ENCODE results near the gene TAX1BP3. TPM values are rescaled to one million over a fixed set of nuclear protein-coding genes. Genes with fewer than 3 reads are reported as not detected.

Gene TAX1BP3
- total RNA-seq, 4 donors from 2014 or later, result 183 to 303 (median 249) TPM

- peak within 1 kb of the TSS; percentile 94 to 97 (median 96) for H3K4me3 ChIP-seq
- peaks cover 0 to 64% (median 17%) of the 10 kb centered on the region in 4 donors for H3K4me1 ChIP-seq
- WGBS, 2 donors, result 0 to 1% methylated on average over 15 to 54 of the region's 68 CpGs
- H3K36me3 ChIP-seq, result peaks cover 0 to 33% (median 0%) of the 10 kb centered on the region in 3 donors
- peak; percentile 93 for DNase-seq (ENCODE audit: low spot score in 2 of 2)
- no peaks in the 10 kb centered on the region for H3K9me3 ChIP-seq
- peak; percentile 26 to 74 for TF ChIP-seq POLR2A (IDR thresholded peaks at IDR 0.05)
- peak; percentile 74 to 76 for TF ChIP-seq EP300 (IDR thresholded peaks at IDR 0.05)
- TF ChIP-seq CTCF (IDR thresholded peaks at IDR 0.05), result no peak
- H3K27ac ChIP-seq, result peak within 1 kb of the TSS; percentile 92 to 99 (median 96)
- H3K27me3 ChIP-seq, result no peaks in the 10 kb centered on the region
These were observed 32.0 kb downstream of the TAX1BP3 start, which contains the start of the genes CTNS and SHPK for GRCh38 chr17:3636154-3636907. CTNS (plus strand) TSS chr17:3636760; CDS start chr17:3640207, 3,447 bp downstream. SHPK (minus strand) TSS chr17:3636250; CDS start chr17:3636219, 31 bp downstream.

GRCh38 chr17:3635474-3636153, 32.8 kb downstream of the TAX1BP3 start:
- H3K4me1 ChIP-seq, result peaks cover 0 to 60% (median 17%) of the 10 kb centered on the region in 4 donors
- peaks cover 0 to 35% (median 0%) of the 10 kb centered on the region in 3 donors for H3K36me3 ChIP-seq
- peak overlapping the region; percentile 94 to 97 (median 96) for H3K4me3 ChIP-seq
- WGBS, 2 donors, result 20 to 39% methylated on average over 21 to 38 of the region's 38 CpGs
- peak overlapping the region; percentile 78 to 99 (median 94) for H3K27ac ChIP-seq
- TF ChIP-seq CTCF (IDR thresholded peaks at IDR 0.05), result no peak
- TF ChIP-seq POLR2A (IDR thresholded peaks at IDR 0.05), result no peak
- TF ChIP-seq EP300 (IDR thresholded peaks at IDR 0.05), result no peak
- DNase-seq (ENCODE audit: low spot score in 2 of 2), result no peak
- no peaks in the 10 kb centered on the region for H3K27me3 ChIP-seq
- H3K9me3 ChIP-seq, result no peaks in the 10 kb centered on the region

- Histone ChIP-seq H3K27me3 (no peaks in the 10 kb centered on the region), H3K36me3 (peaks cover 4 to 51% (median 6%) of the 10 kb centered on the region in 3 donors), H3K4me1 (peaks cover 0 to 47% (median 12%) of the 10 kb centered on the region in 4 donors), H3K9me3 (no peaks in the 10 kb centered on the region), H3K4me3 (no peak overlapping the region), H3K27ac (peak overlapping the region in 2 of 4 donors; percentile 59 to 67)
- DNase-seq (ENCODE audit: low spot score in 2 of 2), result no peak
- TF ChIP-seq EP300 (IDR thresholded peaks at IDR 0.05) (peak in 1 of 2 donors; percentile 27), CTCF (IDR thresholded peaks at IDR 0.05) (no peak)
- 78 to 87% methylated on average over 7 of the region's 7 CpGs for WGBS, 2 donors
These were observed 36.1 kb downstream of the TAX1BP3 start for GRCh38 chr17:3632287-3632686.

- no peak for TF ChIP-seq CTCF (IDR thresholded peaks at IDR 0.05)
- no peak for TF ChIP-seq EP300 (IDR thresholded peaks at IDR 0.05)
- no peak for TF ChIP-seq POLR2A (IDR thresholded peaks at IDR 0.05)
- WGBS, 2 donors, result 77 to 80% methylated on average over 10 of the region's 10 CpGs
- Histone ChIP-seq H3K36me3 (peaks cover 4 to 66% (median 6%) of the 10 kb centered on the region in 3 donors), H3K4me1 (peaks cover 0 to 41% (median 8%) of the 10 kb centered on the region in 4 donors), H3K4me3 (no peak overlapping the region), H3K27ac (peak overlapping the region in 1 of 4 donors; percentile 12), H3K9me3 (no peaks in the 10 kb centered on the region), H3K27me3 (no peaks in the 10 kb centered on the region)
- no peak for DNase-seq (ENCODE audit: low spot score in 2 of 2)
These were observed 37.6 kb downstream of the TAX1BP3 start for GRCh38 chr17:3630781-3631180.

Measured in tibial nerve (tissue), 4 donors.